ENCODE data around the gene ANKRD29. TPM values are rescaled to one million over a fixed set of nuclear protein-coding genes. Genes with fewer than 3 reads are reported as not detected.

ANKRD29 gene
- total and polyA plus RNA-seq, 2 donors (not counting 1 experiment from before 2014, with no cell fraction given): 2.0 to 6.9 TPM

- no peaks in the 10 kb centered on the region for H3K36me3 ChIP-seq (ENCODE audit: control insufficient read depth, insufficient read depth, low read length)
- no peaks in the 10 kb centered on the region for H3K27me3 ChIP-seq (ENCODE audit: control insufficient read depth, insufficient read depth, low read length)
- no peak overlapping the region for H2AFZ ChIP-seq (ENCODE audit: low read length)
- H4K20me1 ChIP-seq (ENCODE audit: control insufficient read depth, extremely low read depth, insufficient read depth, low read length): no peaks in the 10 kb centered on the region
- no peaks in the 10 kb centered on the region for H3K79me2 ChIP-seq (ENCODE audit: control insufficient read depth, insufficient read depth, low read length)
- no peak overlapping the region for H3K27ac ChIP-seq (ENCODE audit: insufficient read depth, low read length)
- DNase-seq (ENCODE audit: low read depth in 2 of 2): peak; percentile 43 to 50
- no peaks in the 10 kb centered on the region for H3K9me3 ChIP-seq (ENCODE audit: control insufficient read depth, insufficient read depth, low read depth, low read length)
- H3K4me2 ChIP-seq (ENCODE audit: extremely low read depth, insufficient read depth, low read length): no peak overlapping the region
- H3K4me3 ChIP-seq (replicated peaks in 1 of 4; ENCODE audit: control extremely low read depth in 1 of 4, insufficient read depth in 1 of 4, low read depth in 3 of 4, low read length in 4 of 4): no peak overlapping the region
- TF ChIP-seq EZH2 (IDR thresholded peaks at IDR 0.05; ENCODE audit: low read length, missing control alignments) (no peak), CTCF (conservative IDR thresholded peaks at IDR 0.05 in 1 of 2, IDR thresholded peaks at IDR 0.05 in 1 of 2; ENCODE audit: low read depth in 1 of 2, low read length in 2 of 2) (no peak)
- peaks cover 3% of the 10 kb centered on the region for H3K4me1 ChIP-seq (ENCODE audit: control insufficient read depth, extremely low read depth, insufficient read depth, low read length)
- H3K9ac ChIP-seq (ENCODE audit: insufficient read depth, low read length): no peak overlapping the region
Observed at GRCh38 chr18:23626451-23627279, 36.0 kb downstream of the ANKRD29 start.

- H3K36me3 ChIP-seq (ENCODE audit: control insufficient read depth, insufficient read depth, low read length): no peaks in the 10 kb centered on the region
- H3K27ac ChIP-seq (ENCODE audit: insufficient read depth, low read length): no peak overlapping the region
- H3K27me3 ChIP-seq (ENCODE audit: control insufficient read depth, insufficient read depth, low read length): peaks cover 4% of the 10 kb centered on the region
- DNase-seq (ENCODE audit: low read depth in 2 of 2): no peak
- H3K4me1 ChIP-seq (ENCODE audit: control insufficient read depth, extremely low read depth, insufficient read depth, low read length): peaks cover 5% of the 10 kb centered on the region
- no peak overlapping the region for H3K9ac ChIP-seq (ENCODE audit: insufficient read depth, low read length)
- H3K4me3 ChIP-seq (replicated peaks in 1 of 4; ENCODE audit: control extremely low read depth in 1 of 4, insufficient read depth in 1 of 4, low read depth in 3 of 4, low read length in 4 of 4): no peak overlapping the region
- no peak overlapping the region for H2AFZ ChIP-seq (ENCODE audit: low read length)
- H3K9me3 ChIP-seq (ENCODE audit: control insufficient read depth, insufficient read depth, low read depth, low read length): no peaks in the 10 kb centered on the region
- H3K4me2 ChIP-seq (ENCODE audit: extremely low read depth, insufficient read depth, low read length): no peak overlapping the region
- no peaks in the 10 kb centered on the region for H3K79me2 ChIP-seq (ENCODE audit: control insufficient read depth, insufficient read depth, low read length)
- TF ChIP-seq CTCF (conservative IDR thresholded peaks at IDR 0.05 in 1 of 2, IDR thresholded peaks at IDR 0.05 in 1 of 2; ENCODE audit: low read depth in 1 of 2, low read length in 2 of 2) (no peak), EZH2 (IDR thresholded peaks at IDR 0.05; ENCODE audit: low read length, missing control alignments) (no peak)
- H4K20me1 ChIP-seq (ENCODE audit: control insufficient read depth, extremely low read depth, insufficient read depth, low read length): no peaks in the 10 kb centered on the region
Observed at GRCh38 chr18:23623040-23623439, 39.7 kb downstream of the ANKRD29 start.

GRCh38 chr18:23619388-23619881 lies 43.3 kb downstream of the ANKRD29 start:
- Histone ChIP-seq H2AFZ (ENCODE audit: low read length) (peak overlapping the region; percentile 90), H4K20me1 (ENCODE audit: control insufficient read depth, extremely low read depth, insufficient read depth, low read length) (no peaks in the 10 kb centered on the region), H3K79me2 (ENCODE audit: control insufficient read depth, insufficient read depth, low read length) (no peaks in the 10 kb centered on the region), H3K27ac (ENCODE audit: insufficient read depth, low read length) (no peak overlapping the region), H3K4me3 (replicated peaks in 1 of 4; ENCODE audit: control extremely low read depth in 1 of 4, insufficient read depth in 1 of 4, low read depth in 3 of 4, low read length in 4 of 4) (peak overlapping the region; percentile 33 to 55 (median 46)), H3K36me3 (ENCODE audit: control insufficient read depth, insufficient read depth, low read length) (no peaks in the 10 kb centered on the region), H3K27me3 (ENCODE audit: control insufficient read depth, insufficient read depth, low read length) (peaks cover 4% of the 10 kb centered on the region), H3K4me2 (ENCODE audit: extremely low read depth, insufficient read depth, low read length) (peak overlapping the region; percentile 93), H3K9ac (ENCODE audit: insufficient read depth, low read length) (peak overlapping the region; percentile 42), H3K9me3 (ENCODE audit: control insufficient read depth, insufficient read depth, low read depth, low read length) (no peaks in the 10 kb centered on the region), H3K4me1 (ENCODE audit: control insufficient read depth, extremely low read depth, insufficient read depth, low read length) (peaks cover 2% of the 10 kb centered on the region)
- peak; percentile 10 to 32 for DNase-seq (ENCODE audit: low read depth in 2 of 2)
- TF ChIP-seq CTCF (conservative IDR thresholded peaks at IDR 0.05 in 1 of 2, IDR thresholded peaks at IDR 0.05 in 1 of 2; ENCODE audit: low read depth in 1 of 2, low read length in 2 of 2) (no peak), EZH2 (IDR thresholded peaks at IDR 0.05; ENCODE audit: low read length, missing control alignments) (peak; percentile 42)

Measured in fibroblast of lung (primary cell).